HG03064 (cell line): ENCODE results near the gene NEU4.

Experiments
- ATAC-seq: cut with Tn5 transposase; IDR thresholded peaks from one replicate; pipeline ENCODE4 v1.9.1; 2021; ENCODE audit warnings: low read depth; ENCODE audit not compliant: unreplicated experiment

The NEU4 gene

DNA sequence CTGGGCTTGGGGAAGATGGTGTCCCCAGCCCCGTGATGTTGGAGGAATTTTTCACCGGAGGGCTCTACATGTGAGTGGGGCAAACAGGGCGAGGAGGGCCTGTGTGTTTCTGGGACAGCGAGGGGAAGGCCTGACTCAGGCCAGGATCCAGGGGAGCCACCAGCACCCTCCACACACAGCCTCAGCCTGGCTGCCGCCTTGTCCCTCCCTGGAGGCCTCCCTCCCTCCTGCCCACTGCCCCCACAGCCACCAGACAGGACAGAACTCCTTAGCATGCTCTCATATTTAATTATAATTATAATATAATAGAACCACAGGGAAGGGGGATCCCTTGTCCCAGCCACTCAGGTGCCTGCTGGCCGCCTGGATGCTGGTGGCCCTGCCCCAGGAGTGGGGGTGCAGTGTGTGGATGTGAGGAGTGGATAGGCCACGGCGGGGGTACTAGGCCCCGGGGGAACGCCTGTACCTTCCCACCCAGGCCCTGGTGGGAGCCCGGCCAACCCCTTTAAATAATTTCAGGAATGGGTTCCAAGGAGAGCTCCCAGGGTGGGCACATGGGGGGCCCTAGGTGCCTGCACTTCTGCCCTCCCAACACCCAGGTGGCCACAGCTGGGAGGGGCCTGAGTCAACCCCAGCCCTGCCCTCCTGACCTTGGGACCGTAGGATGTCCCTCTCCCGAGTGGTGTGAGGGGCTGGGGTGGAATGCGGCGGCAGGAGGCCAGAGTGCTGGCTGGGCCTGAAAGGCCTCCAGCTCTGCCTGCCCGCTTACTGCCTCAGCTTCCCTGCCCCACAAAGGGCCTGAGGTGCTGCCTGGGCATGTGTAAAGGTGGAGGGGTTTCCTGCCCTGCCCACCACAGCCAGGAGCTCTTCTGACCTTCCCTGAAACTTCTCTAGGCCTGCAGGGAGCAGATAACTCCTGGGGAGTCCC lies 40.9 kb downstream of the NEU4 start:
- no peak for ATAC-seq

DNA sequence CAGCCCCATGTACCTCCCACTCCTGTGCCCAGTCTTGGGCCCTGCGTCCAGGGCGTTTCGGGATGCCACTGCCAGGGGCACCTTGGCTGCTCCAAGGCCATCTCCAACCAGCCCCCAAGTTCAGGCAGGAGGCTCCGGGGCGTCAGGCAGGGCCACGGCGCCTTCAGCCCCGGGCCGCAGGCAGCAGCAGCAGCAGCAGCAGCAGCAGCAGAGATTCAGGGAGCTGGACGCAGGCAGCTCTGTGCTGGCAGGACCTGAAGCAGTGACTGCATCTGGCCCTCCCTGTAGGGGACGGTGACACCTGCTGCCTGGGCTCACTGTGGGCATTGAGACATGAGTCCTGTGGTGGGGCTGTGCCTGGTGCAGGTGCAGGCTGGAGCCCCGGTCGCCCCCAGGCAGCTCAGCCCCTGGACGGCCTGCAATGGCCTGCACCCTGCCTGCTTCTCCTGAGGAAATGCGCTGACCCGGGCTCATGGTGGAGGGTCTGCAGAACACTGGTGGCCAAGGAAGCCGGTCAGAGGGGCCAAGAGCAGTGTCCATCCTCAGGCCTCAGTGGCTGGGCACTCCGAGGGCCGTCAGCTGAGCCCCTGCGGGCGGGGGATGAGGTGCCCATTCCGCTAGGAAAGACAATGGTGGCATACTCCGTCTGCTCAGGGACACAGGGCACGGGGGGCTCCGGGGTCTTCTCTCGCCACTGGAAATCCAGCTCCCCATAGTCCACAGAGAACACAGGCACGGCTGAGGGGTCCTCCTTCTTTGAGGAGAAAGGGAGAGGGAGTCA lies 41.7 kb downstream of the NEU4 start:
- ATAC-seq = no peak

DNA sequence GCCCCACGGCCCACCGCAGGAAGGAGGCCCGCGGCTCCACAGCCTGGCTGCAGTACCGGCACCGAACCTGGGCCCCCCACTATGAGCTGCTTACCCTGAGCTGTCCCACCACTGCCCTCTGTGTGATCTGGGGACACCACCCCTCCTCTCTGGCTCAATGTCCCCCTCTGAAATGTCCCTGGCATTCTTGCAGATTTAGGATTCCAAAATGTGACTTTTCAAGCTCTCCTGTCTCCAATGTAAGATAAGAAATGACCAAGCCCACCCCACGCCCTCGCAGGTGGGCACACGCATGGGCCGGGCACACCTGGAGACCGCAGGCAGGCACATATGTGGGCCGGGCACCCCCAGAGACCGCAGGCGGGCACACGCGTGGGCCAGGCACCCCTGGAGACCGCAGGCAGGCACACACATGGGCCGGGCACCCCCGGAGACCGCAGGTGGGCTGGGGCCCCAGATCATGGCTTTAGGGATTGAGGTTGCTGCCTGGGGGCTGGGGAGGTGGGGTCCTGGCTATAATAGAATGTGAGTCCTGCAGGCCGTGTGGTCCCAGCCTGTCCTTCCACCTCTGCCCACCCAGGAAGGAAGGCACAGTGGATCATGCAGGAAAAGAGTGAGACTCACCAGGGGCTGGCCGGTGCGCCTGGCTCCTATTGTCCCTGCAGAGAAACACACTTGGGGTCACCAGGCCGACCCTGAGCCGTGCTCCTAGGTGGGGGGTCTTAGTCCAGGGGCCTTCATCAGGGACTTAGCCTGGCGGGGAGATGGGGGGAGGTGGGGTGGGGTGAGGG lies 42.5 kb downstream of the NEU4 start:
- no peak for ATAC-seq

DNA sequence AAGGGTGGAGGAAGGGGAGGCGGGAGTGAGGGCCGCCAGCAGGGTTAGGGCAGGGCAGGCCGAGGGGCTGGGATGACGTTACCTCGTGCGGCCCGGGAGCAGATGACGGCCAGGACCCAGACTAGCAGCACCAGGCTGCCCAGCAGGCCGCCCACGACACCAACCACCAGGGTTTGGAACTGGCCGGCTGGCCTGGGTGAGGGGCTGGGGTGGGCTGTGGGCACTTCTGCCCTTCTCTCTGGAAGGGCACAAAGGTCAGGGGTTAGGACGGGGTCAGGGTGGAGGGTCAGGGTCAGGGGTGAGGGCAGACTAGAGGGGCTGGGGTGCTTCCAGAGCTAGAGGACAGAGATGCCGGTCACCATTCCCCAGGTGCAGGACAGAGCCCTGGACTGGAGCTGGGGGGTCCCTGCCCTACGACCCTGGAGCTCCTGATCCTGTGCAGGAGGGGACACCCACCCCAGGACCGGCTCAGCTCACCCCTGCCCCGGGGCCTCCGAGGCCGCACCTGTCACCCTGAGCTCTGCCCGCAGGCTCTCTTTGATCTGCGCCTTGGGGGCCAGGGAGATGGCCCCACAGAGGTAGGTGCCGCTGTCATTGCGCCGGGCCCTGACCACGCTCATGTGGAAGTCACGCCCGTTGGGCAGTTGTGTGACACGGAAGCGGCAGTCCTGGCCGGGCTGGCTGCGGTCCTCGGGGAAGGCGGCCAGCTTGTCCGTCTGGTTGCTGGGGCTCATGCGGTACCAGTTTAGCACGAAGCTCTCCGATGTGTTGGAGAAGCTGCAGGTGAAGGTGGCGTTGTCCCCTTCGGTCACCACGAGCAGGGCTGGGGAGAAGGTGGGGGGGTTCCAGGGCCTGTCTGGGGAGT lies 43.4 kb downstream of the NEU4 start:
- ATAC-seq = no peak

DNA sequence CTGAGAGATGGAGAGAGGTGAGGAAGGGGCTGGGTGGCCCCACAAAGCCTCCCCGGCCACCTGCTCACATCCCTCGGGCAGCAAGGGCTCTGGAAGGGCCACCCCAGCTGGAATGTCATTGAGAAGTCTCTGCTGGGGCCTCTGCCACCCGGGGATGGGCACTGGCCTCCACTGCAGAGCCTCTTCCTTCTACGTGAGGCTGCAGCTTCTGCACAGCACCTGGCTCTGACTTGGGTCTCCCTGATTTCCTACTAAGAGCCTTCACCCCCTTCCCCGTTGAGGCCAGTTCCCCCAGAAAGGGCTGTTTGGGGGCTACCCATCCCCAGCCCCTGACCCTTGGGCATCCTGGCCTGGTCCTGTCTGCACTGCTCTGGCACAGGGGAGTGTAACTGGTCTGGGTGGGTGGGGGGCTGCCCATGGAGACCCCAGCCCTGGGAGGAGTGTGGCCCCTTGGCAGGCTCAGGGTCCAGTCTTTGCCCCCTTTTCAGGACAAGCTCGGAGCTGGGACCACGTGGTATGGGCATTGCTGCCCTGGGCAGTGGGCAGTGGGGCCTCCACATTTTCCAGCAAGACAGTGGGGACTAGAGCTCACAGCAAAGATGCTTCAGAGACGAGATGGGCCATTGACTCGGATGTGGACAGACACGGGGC lies 44.1 kb downstream of the NEU4 start:
- ATAC-seq = no peak

DNA sequence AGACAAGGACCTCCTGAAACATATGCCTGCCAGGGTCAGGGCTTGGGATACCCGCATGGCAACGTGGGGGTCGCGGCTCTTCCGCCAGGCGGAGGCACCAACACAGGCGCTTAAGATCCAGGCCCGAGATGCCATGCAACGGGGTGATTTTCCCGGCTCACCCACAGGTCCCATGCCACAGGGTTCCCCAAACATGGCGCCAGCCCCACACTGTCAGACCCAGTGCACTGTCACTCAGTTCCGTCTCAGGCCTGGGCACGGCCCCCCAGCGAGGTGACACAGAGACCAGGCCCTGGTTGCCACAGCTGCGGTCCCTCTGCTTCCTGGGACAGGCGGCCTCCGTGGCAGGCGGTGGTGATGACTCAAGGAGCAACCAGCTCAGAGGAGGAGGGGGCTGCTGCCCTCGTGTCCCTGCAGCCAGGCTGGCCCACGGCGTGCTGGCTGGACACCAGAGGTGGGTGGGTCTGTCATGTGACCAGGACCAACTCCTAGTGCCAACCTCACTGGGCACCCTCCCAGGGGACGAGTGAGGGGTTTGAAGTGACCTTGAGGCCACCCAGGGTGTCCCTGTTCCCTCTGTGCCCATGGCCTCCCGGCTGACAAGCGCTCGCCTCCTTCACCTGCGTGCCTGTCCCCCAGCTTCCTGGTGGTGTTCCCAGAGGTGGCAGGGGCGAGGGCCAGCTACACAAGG lies 44.8 kb downstream of the NEU4 start:
- no peak for ATAC-seq

DNA sequence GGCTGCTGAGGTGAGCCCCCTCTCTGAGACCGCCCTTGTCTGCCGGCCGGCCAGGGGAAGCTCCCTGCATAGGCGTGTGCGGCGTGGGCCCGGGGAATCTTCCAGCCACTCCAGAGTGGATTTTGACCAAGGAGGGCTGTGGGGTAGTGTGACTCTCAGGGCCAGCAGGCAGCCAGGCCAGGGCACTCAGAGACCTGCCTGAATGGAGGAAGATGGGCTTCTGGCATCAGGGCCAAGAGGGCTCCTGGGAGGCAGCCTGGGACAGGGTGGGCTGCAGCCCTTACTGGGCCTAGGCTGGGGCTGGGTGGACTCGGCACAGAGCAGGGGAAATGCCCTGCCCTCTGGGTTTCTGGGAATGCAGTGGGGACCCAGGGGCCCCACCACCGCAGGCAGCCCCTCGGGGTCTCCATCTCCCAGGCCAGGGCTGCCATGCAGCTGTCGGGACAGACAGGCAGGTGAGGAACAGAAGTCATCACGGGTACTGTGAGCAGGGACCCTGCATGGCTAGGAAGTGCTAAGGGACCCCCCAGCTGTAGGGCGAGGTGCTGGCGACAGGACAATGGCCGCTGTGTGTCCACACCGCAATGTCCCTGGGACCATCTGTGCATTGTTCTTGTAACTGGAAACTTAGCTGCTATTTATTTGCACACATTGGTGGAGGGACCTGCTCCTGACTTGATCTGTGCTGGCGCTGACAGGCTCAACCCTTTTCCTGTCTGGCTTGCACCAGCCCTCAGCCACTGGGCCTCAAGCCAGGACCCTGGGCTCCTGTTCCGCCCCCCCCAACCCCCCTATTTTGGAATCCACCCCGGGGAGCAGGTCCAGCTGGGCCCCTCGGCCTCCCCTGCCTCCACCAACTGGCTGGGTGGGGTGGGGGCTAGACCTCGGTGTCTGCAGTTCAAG lies 45.6 kb downstream of the NEU4 start:
- ATAC-seq = no peak

DNA sequence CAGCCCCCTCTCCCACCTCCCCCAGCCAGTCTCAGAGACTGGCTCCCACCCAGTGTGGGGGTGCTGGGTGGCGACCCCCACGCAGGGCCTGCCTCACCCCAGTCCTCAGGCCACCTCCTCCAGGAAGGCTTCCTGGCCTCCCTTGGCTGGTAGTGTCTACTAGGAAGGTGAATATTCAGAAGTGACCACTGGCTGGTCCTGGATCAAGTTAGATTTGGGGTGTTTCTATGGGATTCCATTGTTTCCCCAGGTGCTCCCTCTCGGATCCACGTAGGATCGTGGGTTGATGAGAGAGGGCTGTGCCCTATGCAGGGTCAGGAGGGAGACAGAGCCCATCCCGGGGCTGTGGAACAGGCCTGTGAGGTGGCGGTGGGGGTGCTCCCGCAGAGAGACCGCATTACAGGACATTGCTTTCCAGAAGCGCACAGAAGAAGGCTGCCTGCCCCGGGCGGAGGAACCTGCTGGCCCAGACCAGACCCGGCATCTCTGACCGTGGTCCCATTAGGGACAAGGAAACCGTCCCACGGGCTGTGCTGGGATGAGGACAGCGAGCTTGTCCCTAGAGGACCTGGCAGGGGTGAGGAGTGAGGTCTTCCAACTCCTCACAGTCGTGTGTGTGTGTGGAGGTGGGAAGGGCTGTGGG lies 46.4 kb downstream of the NEU4 start:
- ATAC-seq = no peak

DNA sequence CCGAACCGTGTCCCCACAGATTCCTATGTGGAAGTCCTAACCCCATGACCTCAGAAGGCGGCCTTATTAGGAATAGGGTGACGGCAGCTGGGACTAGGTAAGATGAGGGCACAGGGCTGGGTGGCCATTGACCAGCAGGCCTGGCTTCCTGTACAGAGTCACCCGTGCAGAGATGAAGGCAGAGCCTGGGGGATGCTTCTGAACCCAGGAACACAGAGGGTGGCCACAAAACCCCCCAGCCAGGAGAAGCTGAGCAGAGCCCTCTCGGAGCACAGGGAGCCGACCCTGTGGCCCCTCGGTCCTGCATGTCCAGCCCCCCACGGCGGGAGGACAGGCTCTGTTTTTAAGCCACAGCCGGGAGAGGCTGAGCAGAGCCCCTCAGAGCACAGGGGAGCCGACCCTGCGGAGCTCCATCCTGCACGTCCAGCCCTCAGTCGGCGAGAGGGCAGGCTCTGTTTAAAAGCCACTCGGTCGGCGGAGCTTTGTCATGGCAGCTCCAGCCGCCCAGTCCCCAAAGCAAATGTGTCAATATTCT lies 47.0 kb downstream of the NEU4 start:
- ATAC-seq = no peak

DNA sequence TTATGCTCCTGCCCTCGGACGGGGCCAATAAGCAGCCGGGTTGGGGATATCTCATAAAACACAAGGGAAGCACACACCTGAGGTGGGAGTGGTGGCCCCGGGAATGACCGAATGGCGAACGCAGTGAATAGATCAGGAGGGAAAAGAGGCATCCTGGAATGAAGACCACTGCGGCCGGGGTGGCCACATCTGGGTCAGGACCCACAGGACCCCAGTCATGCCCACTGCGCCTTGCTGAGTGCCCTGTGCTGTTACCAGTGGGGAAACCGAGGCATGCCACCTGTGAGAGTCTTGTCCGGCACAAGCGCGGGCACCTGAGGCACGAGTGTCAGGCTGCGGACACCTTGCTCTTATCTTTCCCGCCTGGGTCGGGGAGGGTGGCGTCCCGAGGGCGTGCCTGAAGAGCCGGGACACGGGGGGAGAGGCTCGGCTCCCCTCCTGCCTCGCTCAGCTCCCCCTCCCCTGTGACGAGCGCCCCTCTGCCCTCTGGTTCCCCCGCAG lies 48.1 kb downstream of the NEU4 start:
- ATAC-seq = no peak

DNA sequence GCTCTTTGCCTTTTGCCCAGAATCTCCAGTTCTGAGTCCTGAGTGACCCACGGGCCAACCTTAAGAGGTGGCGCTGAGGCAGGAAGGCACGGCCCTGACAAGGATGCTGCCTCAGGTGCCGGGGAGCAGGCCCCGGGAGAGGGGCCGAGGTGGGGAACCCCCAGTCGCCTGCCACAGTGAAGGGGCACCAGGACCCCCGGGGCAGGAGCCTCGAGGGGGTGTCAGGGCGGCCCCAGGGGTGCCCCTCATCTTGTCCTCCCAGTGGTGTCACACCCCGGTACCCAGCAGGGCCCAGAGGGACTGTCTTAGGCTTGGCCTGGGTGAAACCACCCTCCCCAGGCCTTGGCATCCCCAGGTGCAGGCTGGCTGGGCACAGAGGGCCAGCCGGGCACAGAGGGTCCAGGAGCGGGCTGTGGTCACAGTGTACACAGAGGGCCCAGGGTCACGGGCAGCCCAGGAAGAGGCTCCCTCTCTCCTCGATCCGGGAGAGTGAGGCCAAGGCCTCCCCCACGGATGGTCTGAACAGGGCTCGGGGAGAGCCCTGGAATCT lies 48.7 kb downstream of the NEU4 start:
- ATAC-seq = no peak

DNA sequence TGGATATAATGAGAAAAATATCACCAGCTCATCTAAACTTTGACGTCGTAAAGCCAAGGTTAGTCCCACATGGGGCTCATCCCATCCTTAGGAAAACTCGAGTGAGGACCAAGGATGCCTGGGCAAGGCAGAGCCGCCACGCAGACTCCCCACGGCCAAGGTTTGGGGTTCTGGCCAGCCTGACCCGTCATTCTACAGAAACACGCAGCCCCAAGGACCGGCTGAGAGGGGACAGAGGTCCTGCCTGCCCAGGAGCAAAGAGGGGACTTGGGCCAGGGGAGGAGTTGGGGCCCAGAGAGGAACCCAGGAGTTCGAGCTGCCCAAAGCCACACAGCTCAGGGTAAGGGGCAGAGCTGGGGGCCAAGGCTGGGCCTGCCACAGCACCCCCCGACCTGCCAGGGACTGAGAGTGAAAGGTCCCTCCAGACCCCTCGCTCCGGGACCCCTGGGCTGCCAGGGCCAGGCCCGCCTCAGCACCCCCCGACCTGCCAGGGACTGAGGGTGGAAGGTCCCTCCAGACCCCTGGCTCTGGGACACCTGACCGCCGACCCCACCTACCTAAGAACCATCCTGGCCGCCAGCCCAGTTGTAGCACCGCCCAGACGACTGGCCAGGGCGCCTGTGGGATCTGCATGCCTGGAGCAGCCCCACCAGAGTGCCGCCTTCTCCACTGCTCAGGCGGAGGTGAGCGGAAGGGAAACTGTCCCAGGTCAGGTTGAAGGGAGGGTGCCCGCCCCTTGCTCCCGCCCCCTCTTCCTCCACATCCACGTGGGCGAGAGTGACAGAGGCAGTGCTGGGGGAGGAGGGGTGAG lies 49.4 kb downstream of the NEU4 start, which contains the start of gene PDCD1:
TSS of gene PDCD1 (minus strand) at position 689 of the 811 bp plus-strand sequence. CDS start at position 633, 56 bp downstream.
- ATAC-seq = no peak

DNA sequence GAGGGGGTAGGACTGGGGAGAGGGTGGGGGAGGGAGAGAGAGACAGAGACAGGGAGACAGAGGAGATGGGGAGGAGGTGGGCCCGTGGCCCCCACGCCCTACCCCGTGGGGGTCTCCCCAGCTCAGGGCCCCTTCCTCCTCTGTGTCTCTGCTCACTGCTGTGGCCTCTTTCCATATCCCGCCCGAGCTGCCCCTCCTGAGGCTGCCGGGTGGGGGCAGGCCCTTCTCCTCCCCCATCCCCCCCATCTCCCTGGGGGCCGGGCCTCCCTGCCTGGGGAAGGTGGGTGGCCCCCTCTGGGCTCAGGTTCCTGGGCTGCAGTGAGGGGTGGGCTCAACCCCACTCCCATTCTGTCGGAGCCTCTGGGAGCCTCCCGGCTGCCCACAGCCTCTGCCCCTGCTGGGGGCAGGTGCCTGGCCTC lies 50.0 kb downstream of the NEU4 start:
- ATAC-seq = no peak

DNA sequence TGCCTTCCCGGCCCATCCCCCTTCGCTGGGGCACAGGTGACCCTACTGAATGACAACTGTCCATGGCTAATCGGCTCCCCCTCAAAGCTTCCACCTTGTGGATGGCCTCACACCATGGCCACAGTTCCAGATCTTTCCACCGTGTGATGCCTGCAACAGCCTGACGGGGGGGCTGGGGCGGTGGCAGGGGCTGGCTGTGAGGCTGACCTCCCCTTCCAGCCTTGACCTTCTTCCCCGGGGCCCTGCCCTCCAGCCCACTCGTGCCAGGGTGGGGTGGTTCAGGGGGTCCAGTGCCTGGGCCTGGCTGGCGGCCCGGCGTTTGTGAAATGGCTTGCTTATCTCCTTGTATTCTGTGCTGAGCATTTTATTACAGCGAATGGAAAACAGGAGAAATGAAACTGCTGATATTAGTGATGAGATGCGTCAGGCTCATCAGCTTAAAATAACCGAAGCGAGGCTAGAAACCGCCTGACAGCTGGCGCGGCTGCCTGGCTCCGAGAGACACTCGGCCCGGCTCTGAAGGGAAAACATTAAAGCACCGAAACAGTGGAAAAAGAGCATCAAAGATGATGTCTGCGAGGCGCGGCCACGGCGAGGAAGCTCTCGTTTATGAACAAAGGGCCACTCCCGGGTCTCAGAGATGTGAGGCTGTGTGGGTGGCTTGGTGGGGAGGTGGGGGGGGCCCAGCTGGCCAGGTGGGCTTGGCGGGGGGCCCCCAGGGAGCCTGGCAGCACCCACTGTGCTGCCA lies 50.6 kb downstream of the NEU4 start:
- ATAC-seq = no peak
